C4-2B (cell line): ENCODE results near the gene DUSP9.

ENCODE experiments used
- CTCF ChIP-seq: fragments of 450-650 bp; conservative IDR thresholded peaks from 2 replicates; pipeline ENCODE4 v1.5.1; 2017; ENCODE audit warnings: mild to moderate bottlenecking
- ZFX ChIP-seq: fragments of 450-650 bp; IDR thresholded peaks from 2 replicates; pipeline ENCODE4 v1.6.1; 2017

GRCh38 chrX:153672531-153673427, 25.8 kb downstream of the DUSP9 start:
- TF ChIP-seq CTCF (no peak), ZFX (no peak)
